NAMALWA (cell line): ENCODE measurements around the gene NECAB2.
"Not testable (repeated sequence)": the region's sequence is repeated elsewhere in the genome, so short reads cannot be mapped to it uniquely, and the experiment has no call there.

Source experiments
- DNase-seq: peaks from one replicate; pipeline ENCODE4 v3.0.0-alpha.2; 2015; ENCODE audit warnings: low spot score

Gene NECAB2

DNA sequence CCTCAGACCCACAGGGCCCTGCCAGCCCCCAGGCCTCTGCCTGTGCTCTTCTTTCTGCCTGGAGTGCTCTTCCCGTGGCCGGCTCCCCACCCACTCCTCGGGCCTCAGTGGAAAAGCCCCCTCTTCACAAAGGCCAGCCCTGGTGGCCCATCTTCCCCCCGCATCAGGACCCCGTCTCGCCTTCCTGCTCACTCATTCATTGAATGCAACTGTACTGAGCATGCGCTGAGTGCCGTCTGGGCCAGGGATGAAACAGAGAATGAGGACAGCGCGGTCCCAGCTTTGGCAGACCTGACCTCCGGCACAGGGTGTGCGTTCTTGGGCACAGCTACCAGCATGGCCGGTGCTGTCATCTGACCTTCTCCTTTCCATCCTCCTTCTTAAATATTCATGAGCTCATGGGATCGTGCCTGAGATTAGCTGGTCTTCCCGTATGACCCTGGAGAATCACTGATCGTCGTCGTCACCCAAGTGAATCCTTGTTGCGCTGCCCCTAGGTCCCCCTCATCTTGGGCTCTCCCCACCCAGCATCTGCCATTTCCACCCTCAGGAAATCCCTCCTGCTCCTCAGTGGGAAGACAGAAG is 31.4 kb upstream of the NECAB2 start:
- DNase-seq: no peak

DNA sequence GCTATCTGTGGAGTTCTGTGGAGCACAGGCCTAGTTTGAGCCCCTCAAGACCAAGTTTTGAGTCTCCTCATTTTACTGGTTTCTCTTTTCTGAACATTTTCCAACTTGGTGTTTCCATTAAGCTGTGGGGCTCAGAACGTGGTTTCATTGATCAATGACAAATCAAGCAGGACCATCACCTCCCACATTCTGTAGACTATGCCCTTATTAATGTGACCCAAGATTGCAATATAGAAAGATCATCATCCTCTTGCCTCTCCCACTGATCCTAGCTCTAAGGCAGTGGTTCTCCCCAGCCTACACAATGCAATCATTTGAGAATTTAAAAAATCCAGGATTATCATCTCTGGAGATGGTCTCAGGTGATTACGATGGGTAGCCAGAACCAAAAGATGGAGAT is 30.8 kb upstream of the NECAB2 start:
- no peak for DNase-seq

DNA sequence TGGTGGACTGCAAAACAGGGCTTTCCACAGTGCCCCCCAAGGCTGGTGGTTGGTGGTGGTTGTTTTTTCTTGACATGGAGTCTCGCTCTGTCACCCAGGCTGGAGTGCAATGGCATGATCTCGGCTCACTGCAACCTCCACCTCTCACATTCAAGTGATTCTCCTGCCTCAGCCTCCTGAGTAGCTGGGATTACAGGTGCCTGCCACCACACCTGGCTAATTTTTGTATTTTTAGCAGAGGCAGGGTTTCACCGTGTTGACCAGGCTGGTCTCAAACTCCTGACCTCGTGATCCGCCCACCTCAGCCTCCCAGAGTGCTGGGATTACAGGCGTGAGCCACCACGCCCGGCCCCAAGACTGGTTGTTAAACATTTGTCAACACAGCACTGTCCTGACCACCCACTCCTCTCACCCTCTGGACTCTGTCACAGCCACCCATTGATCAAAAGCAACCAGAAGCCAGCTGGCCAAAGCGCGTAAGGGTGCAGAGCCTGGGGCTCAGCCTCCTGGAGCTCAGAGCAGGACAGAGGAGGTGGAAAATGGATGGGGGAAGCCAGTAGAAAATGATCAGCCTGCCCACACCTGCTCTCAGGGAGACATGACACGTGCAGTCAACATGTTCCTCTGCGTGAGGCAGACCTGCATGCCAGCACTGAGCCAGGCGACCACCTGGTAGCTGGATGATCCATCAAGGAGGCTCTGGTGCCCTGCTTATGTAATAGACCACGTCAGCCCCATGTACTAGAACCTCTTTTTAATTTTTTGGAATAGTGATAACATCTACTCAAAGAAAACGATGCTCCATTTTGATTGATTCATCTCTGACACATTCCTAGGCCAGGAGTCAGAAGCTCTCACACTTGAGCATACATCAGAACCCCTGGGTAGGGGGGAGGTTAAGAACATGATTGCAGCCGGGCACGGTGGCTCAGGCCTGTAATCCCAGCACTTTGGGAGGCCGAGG is 29.8 kb upstream of the NECAB2 start:
- DNase-seq: no peak

GRCh38 chr16:83939266-83939855 is 28.7 kb upstream of the NECAB2 start:
- no peak for DNase-seq

DNA sequence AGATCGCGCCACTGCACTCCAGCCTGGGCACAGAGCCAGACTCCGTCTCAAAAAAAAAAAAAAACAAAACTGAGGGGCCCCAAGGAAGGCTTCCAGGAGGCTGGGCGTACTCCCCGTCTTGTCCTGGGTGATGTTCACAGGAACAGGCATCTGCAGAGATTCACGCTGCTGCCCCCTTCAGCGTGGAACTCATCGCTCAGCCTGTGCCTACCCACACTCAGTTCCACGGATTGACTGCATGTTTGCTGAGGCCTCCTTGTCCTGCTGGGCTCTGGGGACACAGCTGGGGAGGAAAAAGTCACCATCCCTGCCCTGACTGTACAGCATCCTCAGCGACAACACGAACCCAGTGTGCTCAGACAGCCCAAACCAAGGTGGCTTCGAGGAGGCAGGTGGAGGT is 27.9 kb upstream of the NECAB2 start:
- DNase-seq: no peak

DNA sequence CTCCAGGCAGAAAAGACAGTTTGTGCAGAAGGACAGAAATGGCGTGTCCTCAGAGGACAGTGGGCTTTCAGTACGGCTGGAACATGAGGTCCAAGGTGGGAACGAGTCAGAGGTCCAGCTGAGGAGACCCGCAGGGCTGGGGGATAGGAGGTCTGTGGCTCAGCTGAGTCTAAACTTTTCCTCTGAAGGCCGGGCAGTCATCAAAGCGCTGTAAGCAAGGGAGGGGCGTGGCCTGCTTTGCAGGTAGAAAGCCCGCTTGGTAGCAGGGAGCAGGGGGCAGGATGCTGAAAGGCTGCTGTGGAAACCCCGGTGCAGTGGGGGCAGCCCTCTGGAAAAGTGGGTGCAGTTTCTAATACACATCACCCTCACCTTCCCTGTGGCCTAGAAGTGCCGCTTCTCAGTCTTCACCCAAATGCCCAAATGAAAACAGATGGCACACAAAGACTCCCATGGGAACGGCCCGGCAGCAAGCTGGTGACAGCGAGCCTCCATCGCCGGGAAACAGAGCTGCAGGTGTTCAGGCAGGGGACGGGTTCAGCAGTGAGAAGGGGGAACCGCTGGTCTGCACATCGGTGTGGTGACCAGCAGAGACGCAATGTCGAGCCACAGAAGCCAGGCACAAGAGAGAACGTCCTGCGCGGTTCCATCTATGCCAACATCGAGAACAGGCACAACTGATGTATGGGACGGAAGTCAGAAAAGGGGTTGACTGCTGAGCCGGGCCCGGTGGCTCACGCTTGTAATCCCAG is 27.2 kb upstream of the NECAB2 start:
- no peak for DNase-seq

DNA sequence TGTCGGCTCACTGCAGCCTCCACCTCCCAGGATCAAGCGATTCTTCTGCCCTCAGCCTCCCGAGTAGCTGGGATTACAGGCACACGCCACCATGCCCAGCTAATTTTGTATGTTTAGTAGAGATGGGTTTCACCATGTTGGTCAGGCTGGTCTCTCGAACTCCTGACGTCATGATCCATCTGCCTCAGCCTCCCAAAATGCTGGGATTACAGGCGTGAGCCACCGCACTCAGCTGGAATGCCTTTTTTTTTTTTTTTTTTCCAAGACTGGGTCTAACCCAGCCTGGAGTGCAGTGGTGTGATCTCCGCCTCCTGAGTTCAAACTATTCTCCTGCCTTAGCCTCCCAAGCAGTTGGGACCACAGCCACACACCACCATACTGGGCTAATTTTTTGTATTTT is 26.5 kb upstream of the NECAB2 start:
- not testable (repeated sequence) for DNase-seq

DNA sequence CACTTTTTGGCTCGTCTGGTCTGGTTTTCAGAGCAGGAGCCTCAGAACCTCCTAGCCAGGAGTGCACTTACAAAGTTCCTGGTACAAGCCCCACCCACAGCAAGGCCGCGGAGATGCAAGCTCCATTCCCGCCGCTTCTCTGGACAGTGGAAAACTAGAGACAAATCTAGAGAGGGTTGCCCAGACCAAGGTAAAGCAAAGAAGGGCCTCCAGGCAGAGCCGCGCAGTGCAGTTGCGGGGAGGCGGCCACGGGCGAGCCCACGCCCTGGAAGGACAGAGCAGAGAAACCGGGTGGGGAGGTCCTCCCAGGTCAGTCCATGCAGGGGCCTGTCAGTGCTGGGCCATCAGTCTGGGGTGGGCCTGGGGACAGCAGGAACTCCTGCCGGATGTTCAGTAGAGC is 26.0 kb upstream of the NECAB2 start:
- DNase-seq: no peak

- no peak for DNase-seq
Measured at GRCh38 chr16:83942815-83943515, 25.1 kb upstream of the NECAB2 start.

DNA sequence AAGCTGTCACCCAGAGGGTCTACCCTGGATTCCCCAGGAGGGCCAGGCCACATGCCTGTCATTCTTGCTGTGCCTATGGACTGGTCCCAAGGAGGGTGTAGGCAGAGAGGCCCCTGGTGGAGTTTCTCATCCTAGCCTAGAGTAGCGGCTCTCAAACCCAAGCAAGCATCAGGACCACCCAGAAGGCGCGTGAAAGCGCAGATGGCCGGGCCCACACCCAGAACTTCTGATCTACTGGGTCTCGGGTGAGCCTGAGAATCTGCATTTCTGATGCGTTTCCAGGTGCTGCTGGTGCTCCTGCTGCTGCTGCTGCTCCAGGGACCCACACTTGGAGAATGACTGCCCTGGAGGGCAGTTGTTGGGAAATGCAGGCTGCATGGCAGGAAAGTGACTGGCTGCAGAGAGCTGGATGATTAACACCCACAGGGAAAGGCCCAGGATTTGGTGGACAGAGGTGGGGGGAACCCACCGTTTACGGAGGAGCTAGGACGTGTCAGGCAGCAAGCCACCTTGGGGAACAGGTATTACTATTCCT is 24.5 kb upstream of the NECAB2 start:
- DNase-seq: no peak

DNA sequence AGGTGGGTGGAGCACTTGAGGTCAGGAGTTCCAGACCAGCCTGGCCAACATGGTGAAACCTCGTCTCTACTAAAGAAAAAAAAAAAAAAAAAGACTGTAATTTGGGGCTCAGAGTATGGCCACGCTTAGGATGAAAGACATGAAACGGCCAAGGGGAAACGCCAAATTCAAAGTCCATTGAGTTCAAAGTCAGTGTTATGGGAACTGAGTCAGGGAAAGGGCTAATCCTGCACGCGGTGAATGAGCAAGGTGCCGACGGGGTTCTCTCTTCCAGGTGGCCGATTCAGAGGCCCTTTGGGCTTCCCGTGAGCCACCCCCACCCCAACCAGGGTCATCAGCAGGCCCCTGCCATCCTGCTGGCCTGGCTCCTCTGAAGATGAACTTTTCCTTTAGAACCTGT is 22.5 kb upstream of the NECAB2 start:
- no peak for DNase-seq

GRCh38 chr16:83946154-83946780 is 21.8 kb upstream of the NECAB2 start:
- no peak for DNase-seq

- no peak for DNase-seq
Measured at GRCh38 chr16:83946781-83947566, 21.1 kb upstream of the NECAB2 start.

GRCh38 chr16:83947642-83948234 is 20.3 kb upstream of the NECAB2 start:
- no peak for DNase-seq

DNA sequence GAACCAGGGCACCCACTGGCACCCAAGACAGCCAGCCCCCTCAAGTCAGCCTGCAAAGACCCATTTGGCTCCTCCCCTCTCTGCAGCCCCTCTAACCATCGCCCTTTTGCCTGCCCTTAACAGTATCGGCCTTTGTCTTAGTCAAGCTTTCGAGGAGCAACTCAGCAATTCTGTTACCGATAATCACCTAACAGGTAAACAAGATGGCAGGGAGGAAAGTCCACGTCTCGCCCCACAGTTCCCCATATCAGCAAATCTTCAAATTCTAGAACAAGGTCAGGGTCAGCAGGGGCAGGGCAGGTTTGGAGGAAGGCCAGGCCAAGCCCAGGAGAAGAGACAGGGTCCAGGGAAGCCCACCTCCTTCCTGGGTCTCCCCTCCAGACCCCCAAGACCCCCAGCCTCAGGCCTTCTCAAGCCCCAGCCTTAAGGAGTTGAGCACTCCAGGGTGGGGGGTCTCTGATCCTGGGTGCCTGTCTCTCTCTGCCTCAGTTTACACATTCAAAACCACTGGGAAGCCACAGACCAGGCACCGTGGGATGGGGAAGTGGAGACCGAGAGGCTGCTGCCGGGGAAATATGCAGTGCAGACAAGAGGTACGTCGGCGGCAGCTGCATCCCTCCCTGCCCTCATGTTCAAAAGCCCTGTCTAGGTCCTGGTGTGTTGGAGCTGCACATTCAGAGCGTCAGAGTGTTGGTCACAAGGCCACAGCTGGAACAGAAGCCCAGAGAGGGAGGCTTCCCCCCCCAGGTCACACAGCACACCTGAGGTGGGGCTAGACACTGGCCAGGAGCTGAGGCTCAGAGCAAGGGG is 18.9 kb upstream of the NECAB2 start:
- no peak for DNase-seq

GRCh38 chr16:83949724-83950001 is 18.4 kb upstream of the NECAB2 start:
- no peak for DNase-seq

- not testable (repeated sequence) for DNase-seq
Measured at GRCh38 chr16:83950862-83951399, 17.1 kb upstream of the NECAB2 start.

GRCh38 chr16:83951544-83951943 is 16.5 kb upstream of the NECAB2 start:
- no peak for DNase-seq

DNA sequence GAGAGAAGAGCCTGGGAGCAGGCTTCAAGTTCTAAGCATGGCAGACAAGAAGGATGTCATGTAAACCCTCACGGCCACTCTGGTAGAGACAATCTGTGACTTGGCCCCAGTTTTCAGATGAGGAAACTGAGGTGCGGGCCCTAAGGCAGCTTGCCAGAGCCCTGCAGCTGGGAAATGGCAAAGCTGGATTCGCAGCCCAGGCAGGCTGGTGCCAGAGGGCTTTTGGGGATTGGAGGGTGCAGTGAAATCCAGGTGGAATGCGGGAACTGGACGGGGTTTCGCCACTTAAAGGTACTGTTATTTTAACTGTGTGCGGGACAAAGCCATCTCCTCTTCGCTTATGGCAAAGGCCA is 15.5 kb upstream of the NECAB2 start:
- no peak for DNase-seq
